Measurements from ENCODE around the gene SMIM45.

The SMIM45 gene

DNA sequence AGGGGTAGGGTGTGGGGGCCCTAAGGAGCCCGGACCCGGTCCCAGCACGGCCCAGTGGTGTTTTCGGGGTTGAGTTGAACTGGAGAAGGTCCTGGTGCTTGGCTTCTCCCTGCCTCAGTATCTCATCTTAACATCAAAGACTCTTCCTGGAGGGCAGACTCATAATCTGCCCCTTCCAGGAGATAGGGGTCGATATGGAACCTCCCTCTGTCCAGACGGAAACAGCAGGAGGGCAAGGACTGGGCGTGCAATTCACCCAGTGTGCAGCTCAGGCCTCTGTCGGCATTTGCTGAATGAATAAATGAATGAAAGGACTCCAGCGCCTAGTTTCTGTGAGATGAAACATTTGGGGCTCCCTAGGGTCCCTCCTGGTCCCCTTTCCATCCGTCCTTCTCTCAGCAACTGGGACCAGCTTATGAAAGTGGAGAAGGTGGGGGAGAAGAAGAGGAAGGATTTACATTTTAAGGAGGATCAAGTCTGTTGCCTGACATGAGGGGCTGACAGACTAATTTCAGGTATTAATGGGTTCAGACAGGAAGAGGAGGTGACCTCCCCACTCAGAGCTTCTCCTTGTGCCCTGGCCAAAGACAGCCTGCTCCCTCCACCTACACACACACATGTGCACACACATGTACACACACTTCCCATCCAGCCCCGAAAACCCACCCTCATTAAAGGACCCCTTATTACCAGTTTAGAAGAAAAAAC, 36.0 kb upstream of the SMIM45 start:
- no peak for DNase-seq

DNA sequence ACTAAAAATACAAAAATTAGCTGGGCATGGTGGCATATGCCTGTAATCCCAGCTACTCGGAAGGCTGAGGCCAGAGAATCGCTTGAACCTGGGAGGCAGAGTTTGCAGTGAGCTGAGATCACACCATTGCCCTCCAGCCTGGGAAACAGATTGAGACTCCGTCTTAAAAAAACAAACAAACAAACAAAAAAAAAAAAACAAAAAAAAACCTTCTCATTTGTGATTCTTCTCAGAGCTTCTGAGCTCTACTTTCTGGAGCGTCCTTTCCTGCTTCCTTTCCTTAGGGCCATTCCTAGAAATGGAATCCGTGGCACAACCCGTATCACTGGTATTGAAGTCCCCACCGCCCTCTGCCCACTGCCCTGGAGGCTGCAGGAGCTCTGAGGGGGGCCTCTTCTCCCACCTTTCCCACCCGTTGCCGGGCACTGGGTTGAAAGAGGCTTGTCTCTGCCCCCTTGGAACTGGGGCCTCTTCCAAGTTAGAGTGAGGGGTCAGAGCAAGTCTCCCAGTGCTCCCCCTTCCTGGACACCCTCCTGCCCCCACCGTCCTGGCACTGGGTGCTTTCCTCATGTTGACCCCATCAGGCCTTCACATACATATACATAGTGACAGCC, 35.1 kb upstream of the SMIM45 start:
- no peak for DNase-seq

DNA sequence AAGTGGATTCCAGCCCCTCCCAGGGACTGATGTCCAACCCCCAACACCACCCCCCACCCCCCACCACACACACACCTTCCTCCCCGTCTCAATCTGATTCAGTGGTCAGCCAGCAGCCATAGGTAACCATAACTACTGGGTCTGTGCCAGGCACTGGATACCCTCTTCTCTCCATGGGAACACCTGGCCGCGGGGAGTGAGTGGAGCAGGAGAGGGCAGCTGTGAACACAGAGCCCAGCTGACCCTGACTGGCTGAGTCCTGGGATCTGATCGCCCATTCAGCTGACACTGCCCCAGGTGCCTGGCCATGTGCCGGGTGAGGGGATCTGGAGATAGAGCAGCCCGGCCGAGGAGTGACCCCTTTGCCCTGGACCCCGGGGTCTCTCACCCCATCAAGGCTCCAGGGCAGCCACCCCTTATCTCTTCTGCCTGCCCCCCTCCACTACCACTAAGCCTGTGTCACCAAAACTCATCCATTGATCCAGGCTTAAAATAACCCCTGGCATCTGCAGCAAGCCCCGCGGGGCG, 34.5 kb upstream of the SMIM45 start:
- no peak for DNase-seq

DNA sequence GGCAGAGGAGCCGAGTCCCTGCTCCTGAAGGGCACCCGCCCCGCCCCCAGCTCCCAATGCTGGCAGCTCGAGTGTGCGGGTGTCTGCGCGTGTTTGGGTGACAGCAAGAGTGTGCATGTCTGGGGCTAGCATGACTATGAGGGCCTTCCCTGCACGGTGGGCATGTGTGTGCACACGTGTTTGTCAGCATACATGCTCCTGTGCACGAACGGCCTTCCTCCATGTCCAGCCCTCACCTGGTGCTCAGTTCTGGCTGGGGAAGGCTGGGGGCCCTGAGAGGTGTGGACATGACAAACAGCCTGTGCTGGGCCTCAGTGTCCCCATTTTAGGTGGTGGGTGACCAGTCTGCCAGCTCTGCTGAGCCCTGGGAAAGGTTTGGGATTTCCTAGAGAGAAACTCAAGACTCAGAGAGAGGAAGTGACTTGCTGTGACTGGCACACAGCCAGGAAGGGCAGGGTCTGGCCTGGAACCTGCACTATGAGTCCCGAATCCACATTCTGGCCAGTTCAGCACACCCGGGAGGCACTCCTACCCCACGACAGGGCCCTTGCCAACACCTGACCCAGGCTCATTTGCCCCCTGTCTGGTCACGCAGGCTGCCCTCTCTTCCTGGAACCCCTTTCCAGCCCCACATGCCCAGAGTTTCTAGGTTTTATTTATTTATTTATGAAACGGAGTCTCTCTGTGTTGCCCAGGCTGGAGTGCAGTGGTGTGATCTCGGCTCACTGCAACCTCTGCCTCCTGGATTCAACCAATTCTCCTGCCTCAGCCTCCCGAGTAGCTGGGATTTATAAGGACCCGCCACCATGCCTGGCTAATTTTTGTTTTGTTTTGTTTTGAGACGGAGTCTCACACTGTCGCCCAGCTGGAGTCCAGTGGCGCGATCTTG, 33.8 kb upstream of the SMIM45 start:
- DNase-seq: peak; percentile 60

DNA sequence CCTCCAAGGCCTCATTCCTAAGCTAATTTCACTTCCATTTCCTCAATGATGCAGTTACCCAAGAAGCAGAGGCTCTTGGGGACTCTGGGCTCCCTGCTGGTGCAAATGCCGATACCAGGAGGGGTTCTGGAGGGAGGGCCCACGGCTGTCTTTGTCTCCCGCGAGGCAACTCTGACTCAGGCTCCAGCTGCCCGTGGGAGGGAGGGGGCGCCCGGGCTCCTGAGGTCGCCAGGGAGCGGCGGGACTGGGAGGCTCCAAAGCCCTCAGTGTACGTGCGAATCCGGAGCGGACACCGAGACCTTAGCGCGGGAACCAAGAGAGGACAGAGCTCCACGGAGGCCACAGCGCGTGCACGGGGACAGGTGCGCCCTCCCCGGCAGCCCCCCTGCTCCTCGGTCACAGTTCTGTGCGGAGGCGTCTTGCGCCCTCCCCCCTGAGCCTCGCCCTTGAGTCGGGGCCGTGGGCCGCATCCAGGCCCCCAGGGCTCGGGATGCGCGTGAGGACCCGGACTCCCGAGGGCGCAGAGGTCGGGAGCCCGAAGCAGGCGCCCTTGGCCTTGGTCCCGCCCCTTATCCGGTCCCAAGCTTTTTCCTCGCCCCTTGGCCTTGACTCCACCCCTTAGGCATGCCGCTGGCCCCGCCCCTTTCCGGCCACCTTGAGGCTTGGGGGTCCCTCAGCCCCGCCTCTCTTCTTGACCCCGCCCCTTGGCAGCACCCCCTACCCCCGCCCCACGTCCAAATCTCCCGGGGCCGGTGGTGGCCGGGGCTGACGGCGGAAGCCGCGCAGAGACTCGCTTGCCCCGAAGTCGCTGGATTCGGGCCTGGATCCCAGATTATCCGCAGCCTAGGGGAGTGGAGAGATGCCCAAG, 32.4 kb upstream of the SMIM45 start:
- peak; percentile 64 for DNase-seq

DNA sequence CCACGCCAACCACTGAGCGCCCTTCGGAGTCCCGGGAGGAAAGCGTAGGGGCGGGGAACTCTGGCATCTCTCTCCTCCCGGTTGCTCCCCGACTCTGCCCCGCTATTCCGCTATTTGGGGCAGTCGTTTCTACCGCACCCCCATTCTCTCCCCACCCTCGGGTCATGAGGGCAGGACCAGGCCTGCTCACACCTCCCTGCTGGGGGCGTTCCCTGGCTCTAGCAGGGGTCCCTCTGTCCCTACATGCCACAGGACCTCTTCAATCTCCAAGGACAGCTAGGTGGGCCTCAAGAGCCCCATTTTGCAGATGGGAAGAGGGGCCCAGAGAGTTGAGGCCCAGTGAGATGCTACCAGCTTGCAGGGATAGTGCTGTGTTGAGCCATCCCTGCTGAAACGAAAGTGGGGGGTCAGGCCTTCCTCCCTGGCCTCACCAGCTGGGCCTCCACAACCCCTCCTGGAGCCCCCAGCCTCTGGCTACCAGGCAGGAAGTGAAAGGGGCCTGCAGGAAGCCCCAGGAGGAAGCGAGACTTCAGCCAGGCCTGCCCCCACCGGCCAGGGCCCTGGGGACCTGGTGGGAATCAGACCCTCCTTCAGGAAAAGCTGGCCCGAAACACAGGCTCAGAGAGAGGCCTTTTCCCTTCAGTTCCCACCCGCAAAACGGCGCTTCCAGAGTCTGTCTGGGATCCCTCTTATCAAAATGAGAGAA, 31.5 kb upstream of the SMIM45 start:
- DNase-seq: no peak

DNA sequence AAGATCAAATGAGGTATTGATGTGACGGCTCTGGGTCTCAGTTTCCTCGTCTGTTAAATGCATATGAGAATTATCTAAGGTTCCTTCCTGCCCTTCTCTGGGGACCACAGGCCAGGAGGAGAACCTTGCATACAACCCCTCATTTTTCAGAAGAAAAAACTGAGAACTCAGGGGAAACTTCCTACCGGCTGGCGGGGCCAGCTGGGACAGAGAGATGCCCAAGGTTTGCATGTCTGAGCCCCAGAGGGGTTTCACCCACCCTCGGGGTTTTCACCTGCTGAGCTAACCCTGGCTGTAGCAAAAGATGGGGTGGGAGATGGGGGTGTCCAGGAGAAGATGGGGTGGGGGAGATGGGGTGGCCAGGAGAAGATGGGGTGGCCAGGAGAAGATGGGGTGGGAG, 29.6 kb upstream of the SMIM45 start:
- no peak for DNase-seq

DNA sequence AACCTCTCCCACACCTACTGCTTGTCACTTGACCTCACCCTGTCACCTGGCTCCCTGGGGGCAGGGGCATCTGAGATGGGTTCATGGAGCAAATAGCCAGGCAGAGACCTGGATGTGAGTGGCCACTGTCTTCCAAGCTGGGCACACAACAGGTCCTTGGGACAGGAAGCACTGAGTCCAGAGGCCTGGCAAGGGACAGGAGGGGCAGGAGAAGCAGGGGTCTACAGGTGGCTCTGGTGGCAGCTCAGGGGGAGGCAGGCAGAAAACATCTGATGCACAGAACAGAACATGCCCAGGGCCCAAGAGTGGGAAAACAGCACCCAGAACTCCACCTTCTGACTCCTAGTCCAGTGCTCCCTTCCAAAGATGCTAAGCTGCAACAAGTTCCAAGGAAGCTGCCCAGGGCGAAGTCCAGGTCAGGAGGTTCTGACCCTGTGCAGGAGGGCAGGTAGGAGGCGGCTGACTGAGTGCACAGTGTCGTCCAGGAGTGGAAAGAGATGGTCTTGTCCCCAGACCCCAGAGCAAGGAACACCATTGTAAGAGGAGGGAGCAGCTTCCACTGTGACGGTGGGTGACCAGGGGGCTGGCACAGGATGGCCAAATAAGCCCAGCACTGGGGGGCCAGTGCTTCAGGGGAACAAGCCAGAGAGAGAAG, 28.9 kb upstream of the SMIM45 start:
- DNase-seq: no peak

DNA sequence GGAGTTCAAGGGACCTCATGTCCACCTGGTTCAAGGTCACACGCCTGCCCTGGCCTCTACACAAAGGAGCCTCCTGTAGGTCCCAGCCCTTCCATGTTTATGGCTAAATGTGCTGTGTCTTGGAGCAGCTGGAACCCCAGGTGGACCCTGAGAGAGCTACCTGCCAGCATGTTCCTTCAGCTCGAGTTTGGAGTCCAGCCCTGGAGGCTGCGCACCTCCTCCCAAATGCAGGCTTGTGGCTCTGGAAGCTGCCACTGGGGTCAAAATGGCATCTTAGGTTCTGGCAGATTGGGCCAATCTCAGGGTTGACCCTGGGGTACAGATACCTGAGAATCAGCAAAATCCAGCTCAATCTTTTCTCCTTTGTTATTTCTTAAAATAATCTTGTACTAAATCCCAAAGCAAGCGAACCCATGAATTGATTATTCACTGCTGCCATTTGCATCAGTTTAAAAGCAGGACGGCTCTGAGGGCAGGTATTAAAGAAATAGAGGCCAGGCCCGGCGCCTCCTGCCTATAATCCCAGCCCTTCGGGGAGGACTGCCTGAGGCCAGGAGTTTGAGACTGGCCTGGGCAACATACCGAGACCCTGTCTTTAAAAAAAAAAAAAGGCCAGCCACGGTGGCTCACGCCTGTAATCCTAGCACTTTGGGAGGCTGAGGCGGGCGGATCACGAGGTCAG, 28.2 kb upstream of the SMIM45 start:
- DNase-seq: no peak

DNA sequence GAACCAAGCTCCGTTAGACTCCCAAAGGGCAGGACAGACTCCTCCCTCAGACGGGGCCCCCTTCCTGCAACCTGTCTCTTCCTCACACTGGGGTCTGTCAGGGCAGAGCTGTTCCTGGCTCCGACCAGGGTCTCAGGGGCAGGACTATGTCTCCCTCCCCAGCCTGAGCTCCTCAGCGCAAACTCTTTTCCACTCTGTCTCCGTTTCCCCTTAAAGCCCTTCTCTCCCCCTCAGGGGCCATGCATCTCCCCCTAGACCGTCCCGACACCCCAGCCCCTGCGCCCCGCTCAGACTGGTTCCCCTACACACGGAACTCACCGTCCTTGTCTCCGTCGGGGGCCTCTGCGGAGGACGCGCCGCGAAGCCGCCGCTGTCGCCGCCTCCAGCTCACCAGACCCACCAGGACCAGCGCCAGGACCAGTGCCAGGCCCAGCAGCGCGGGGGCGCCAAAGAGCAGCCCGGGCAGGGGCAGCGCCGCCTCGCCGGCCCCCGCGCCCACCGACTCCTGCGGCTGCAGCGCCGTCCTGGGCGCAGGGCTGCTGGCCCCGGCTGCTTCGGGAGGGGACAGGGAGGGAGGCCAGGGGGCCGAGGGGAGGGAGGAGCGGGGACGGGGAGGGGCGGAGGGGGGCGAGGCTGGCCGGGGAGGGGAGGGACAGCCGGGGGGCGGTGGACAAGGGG, 26.0 kb upstream of the SMIM45 start:
- peak; percentile 84 for DNase-seq

DNA sequence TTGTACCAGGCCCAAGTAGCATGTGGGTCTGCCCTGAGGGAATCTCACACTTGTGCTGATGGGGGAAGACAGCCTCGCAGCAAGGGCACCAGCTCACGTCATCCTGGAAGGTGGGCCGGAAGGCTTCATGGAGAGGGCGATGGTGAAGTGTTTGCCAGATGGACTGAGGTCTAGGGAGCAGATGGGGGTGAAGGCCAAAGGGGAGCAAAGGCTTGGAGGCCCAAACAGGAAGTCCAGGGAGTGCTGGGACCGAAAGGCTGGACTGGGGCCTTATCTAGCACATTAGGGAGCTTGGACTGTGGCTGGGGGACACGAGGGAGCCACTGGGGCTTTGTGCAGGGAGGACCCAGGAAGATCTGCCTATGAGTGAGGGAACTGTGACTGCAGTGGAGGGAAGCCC, 24.1 kb upstream of the SMIM45 start:
- DNase-seq: no peak

DNA sequence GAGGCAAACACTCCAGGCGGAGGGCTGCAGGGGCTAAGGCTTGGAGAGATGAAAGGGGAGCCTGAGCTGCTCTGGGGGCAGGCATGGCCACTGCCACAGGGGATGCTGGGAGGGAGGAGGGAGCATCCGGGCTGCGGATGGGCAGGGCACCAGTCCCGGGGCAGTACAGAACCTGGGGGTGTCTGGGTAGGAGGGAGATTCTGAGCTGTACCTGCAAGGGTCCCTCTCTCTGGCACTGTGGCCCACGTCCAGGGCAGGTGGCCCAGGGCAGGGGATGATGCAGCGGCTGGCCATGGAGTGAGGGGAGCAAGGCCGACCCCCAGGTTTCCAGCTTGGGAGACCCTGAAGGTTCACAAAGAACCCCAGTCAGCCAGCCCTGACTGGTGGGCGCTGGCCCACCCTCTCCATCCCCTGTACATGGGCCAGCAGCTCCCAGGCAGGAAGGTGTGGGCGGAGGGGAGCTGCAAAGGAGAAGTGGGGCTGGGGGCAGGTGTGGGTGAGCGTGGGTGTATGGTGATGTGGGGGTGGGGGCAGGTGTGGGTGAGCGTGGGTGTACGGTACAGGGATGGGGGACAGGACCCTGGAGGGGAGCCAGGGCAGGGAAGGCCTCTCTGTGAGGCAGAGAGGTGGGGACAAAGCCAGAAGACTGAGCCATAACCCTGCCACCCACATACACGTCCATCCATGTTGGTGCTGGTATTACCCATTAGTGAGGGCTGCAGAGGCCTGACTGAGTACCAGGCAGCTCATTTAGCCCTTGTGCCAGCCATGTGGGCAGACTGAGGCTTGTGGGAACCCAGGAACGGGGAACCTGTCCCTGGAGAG, 23.1 kb upstream of the SMIM45 start:
- no peak for DNase-seq

DNA sequence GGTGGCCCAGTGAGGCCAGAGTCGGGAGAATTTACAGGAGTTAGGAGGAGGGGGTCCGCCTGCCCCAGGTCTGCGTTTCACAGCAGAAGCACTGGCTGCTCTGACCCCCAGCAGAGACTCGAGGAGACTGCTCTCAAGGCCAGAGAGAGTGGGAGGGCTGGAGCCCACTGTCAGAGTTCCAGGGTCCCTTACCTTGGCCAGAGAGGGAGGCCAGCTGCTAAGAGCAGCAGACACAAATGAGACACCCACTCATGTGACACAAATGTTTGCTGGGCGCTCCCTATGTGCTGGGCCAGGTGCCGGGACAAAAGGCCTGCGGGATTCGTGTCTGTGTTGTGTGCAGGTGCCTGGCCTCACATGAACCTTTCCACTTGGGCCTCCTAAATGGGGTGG, 22.5 kb upstream of the SMIM45 start:
- DNase-seq: no peak

DNA sequence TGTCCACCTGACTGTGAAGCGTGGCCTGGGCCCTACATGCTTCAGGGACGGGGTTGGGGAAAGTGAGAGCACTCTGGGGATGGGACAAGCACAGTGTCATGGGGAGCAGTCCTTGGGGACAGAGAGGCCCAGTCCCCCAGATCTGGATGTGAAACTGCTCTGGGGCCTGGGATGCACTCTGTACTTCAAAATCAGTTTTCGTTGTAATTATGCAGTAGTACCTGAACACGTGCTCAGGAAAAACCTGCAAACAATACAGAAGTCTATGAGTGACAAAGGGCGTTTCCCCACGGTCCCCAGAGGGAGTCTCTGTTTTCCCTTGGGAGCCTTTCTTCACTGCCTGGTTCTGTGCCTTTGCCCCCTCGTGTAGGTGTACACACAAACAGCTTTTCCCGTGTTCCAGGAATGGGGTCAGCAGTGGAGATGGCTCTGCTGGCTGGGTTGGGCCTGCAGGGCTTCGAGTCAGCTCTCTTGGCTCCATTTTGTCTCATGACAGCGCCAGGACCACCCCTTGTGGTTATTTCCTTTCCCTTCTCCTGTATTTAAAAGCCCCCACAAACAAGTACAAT, 20.2 kb upstream of the SMIM45 start:
- DNase-seq: no peak

DNA sequence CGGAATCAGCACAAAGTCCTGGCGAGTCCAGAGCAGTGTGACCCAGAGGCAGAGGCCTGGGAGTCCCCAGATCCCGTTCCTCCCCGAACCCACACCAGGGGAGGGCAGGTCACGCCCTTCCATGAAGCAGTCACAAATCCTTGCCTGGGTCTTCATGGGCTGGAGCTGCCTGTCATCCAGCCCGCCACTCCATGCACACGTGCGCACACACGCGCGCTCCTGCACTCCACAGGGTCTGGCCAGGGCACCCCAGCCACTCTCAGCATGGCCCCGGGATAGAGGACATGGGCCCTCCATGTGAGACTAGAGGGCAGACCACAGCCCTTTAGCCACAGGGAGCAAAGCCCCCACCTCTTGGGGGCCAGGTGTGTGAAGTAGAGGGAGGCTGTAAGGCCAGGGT, 19.6 kb upstream of the SMIM45 start:
- DNase-seq: no peak

DNA sequence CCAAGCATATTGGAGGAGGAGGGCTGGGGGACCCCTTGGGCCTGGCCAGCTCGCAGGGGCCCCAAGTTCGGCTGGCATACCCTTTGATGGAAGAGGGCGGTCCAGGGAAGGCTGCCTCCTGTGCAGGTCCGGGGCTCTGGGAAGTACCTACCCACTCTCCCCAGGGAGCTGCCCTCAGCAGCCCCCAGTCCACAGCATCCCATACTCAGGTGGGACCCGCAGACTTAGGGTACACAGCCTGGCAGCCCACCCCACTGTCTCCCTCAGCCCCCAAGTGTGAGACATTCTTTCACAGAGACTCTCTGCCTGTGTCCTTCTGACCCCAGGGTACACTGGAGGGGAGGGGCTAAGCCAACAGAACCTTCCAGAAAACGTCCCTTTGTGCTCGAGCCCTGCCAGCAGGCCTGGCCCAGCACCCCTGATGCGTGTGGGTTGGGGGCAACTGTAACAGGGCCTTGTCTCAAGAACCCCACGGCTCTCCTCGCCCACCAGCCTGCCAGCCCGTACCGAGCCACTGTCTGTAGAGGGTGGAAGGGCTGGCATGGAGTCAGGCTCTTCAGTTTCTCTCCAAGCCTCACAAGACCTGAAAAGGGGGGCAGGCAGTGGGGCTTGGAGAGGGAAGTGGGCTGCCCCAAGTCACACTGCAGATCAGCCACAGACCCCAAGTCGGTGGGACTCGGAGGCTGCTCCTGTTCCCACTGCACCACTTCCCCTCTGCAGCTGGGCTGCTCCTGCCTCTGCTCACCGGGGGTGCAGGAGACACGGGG, 18.4 kb upstream of the SMIM45 start:
- DNase-seq: no peak

DNA sequence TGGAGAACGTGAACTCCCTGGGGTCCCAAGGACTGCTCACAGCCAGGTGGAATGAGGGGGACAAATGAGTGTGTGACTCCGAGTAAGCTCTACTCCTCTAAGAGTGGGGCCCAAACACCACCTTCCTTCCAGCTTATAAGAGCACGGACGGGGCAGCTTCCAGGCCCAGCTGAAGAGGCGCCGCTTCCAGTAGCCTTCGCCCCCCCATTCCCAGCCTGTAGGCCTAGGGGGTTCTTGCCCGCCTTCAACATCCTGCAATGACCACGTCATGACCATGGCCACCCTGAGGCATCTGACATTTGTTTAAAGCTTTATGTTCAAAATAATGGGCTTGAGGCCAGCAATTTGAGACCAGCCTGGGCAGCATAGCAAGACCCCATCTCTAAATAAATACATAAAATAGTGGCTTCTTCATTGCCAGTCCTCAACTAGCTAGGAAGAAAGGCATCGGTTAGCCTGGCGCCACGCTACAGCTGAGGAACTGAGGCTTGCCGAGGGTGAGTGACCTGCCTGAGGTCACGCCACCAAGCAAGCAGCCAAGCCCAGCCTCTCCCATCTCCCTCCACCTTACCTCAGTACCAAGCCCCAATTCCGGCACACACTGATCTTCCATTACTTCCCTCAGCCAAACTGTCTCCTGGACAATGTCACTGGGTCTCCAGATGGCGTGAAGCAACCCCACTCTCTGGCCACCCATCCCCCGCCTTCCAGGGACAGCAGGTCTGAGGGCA, 17.5 kb upstream of the SMIM45 start:
- DNase-seq: no peak

DNA sequence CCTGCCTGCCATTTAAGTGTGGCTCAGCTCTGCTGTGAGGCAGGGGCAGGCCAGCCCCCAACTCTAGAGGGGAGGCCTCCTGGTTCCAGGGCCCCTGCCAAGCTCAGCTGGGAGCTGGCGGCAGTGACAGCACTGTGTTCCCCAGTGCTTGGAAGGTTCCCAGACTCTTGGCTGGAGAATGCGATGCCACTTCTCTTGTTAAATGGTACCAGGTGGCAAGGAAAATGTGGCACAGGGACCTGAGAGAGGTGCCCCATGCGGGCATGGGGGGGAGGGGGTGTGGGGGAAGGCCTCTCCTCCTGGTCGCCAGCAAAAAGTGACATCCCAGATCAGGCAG, 17.0 kb upstream of the SMIM45 start:
- DNase-seq: no peak
